SIG-M5 treated with dmso at 0.1 percent for 504 hours (cell line): ENCODE measurements around the gene STK16.
A peak's percentile ranks its signal among the peaks of the same experiment; 100 is the strongest.

Experiments used
- DNase-seq: peaks from one replicate; lab custom pipeline; 2025; ENCODE audit not compliant: unreplicated experiment; lab: John Stamatoyannopoulos, UW

Gene STK16

GRCh38 chr2:219268294-219268693 lies 23.0 kb downstream of the STK16 start:
- DNase-seq, result no peak

- DNase-seq, result no peak
These were observed 24.2 kb downstream of the STK16 start for GRCh38 chr2:219269362-219270054.

GRCh38 chr2:219270055-219270372 lies 24.7 kb downstream of the STK16 start:
- DNase-seq, result no peak

GRCh38 chr2:219271021-219271420 lies 25.7 kb downstream of the STK16 start:
- DNase-seq, result no peak

- no peak for DNase-seq
These were observed 27.1 kb downstream of the STK16 start for GRCh38 chr2:219272356-219272755.

GRCh38 chr2:219272995-219273394 lies 27.7 kb downstream of the STK16 start:
- no peak for DNase-seq

GRCh38 chr2:219273937-219274336 lies 28.7 kb downstream of the STK16 start:
- DNase-seq, result no peak

- no peak for DNase-seq
These were observed 29.2 kb downstream of the STK16 start for GRCh38 chr2:219274361-219274921.

- peak; percentile 70 for DNase-seq
These were observed 32.7 kb downstream of the STK16 start for GRCh38 chr2:219277703-219278654.

- DNase-seq, result no peak
These were observed 33.4 kb downstream of the STK16 start for GRCh38 chr2:219278655-219279150.

GRCh38 chr2:219279151-219279915 lies 34.1 kb downstream of the STK16 start, which contains the start of gene DNAJB2:
Gene DNAJB2, plus strand, starts transcription at chr2:219279366. Its CDS starts 468 bp downstream, at chr2:219279834.
- peak; percentile 99 for DNase-seq

GRCh38 chr2:219279916-219280516 lies 34.7 kb downstream of the STK16 start:
- no peak for DNase-seq

GRCh38 chr2:219280651-219281050 lies 35.4 kb downstream of the STK16 start:
- DNase-seq, result no peak

- no peak for DNase-seq
These were observed 36.3 kb downstream of the STK16 start for GRCh38 chr2:219281588-219281987.

GRCh38 chr2:219282375-219282774 lies 37.1 kb downstream of the STK16 start:
- DNase-seq, result no peak

- DNase-seq, result no peak
These were observed 37.8 kb downstream of the STK16 start for GRCh38 chr2:219282943-219283581.

GRCh38 chr2:219284501-219285372 lies 39.5 kb downstream of the STK16 start:
- DNase-seq, result no peak

GRCh38 chr2:219285373-219285735 lies 40.1 kb downstream of the STK16 start:
- DNase-seq, result no peak

GRCh38 chr2:219285894-219286425 lies 40.7 kb downstream of the STK16 start:
- no peak for DNase-seq
